KOPT-K1 (cell line): Measurements from ENCODE around the gene MROH7.

ENCODE experiments used
- H3K27ac ChIP-seq: fragments of 200-600 bp; sonication (generic); 2 replicates; pipeline ENCODE4 v1.5.1; 2016; ENCODE audit warnings: antibody characterized with exemption, mild to moderate bottlenecking, low read depth, low read length; ENCODE audit not compliant: poor library complexity, severe bottlenecking
- H3K36me3 ChIP-seq: fragments of 200-600 bp; sonication (generic); 2 replicates; pipeline ENCODE4 v1.5.1; 2017; ENCODE audit warnings: antibody characterized with exemption, mild to moderate bottlenecking, low read length, moderate library complexity; ENCODE audit not compliant: insufficient read depth
- H3K9me3 ChIP-seq: fragments of 200-600 bp; sonication (generic); 2 replicates; pipeline ENCODE4 v1.5.1; 2017; ENCODE audit warnings: antibody characterized with exemption, low read length, mild to moderate bottlenecking; ENCODE audit not compliant: insufficient read depth, poor library complexity, severe bottlenecking

The MROH7 gene

GRCh38 chr1:54711536-54711935, 70.0 kb downstream of the MROH7 start:
- H3K36me3 ChIP-seq: no peaks in the 10 kb centered on the region
- H3K27ac ChIP-seq: no peak overlapping the region
- H3K9me3 ChIP-seq: no peaks in the 10 kb centered on the region

GRCh38 chr1:54714881-54715492, 73.4 kb downstream of the MROH7 start:
- peaks cover 24% of the 10 kb centered on the region for H3K36me3 ChIP-seq
- H3K9me3 ChIP-seq: no peaks in the 10 kb centered on the region
- H3K27ac ChIP-seq: no peak overlapping the region

GRCh38 chr1:54715493-54716298, 74.1 kb downstream of the MROH7 start, which contains the start of gene TTC4:
TSS of gene TTC4 (plus strand) at chr1:54715861. CDS start at chr1:54715909, 48 bp downstream.
- Histone ChIP-seq H3K36me3 (peaks cover 31% of the 10 kb centered on the region), H3K9me3 (no peaks in the 10 kb centered on the region), H3K27ac (peak within 1 kb of the TSS; percentile 60)

GRCh38 chr1:54716299-54717047, 74.9 kb downstream of the MROH7 start:
- Histone ChIP-seq H3K9me3 (no peaks in the 10 kb centered on the region), H3K27ac (peak overlapping the region; percentile 60), H3K36me3 (peaks cover 39% of the 10 kb centered on the region)

- peaks cover 92% of the 10 kb centered on the region for H3K36me3 ChIP-seq
- H3K9me3 ChIP-seq: peaks cover 12% of the 10 kb centered on the region
Measured at GRCh38 chr1:54721719-54722118, 80.1 kb downstream of the MROH7 start.

GRCh38 chr1:54723985-54724384, 82.4 kb downstream of the MROH7 start:
- Histone ChIP-seq H3K9me3 (peaks cover 12% of the 10 kb centered on the region), H3K27ac (no peak overlapping the region), H3K36me3 (peaks cover 99% of the 10 kb centered on the region)

More at GRCh38 chr1:54721719-54722118, 80.1 kb downstream of the MROH7 start:
- no peak overlapping the region for H3K27ac ChIP-seq

GRCh38 chr1:54724771-54725170, 83.2 kb downstream of the MROH7 start:
- H3K27ac ChIP-seq: no peak overlapping the region
- H3K36me3 ChIP-seq: peaks cover 100% of the 10 kb centered on the region
- peaks cover 12% of the 10 kb centered on the region for H3K9me3 ChIP-seq

- peaks cover 12% of the 10 kb centered on the region for H3K9me3 ChIP-seq
- peaks cover 99% of the 10 kb centered on the region for H3K36me3 ChIP-seq
- no peak overlapping the region for H3K27ac ChIP-seq
Measured at GRCh38 chr1:54728027-54728426, 86.4 kb downstream of the MROH7 start.

GRCh38 chr1:54736685-54737084, 95.1 kb downstream of the MROH7 start:
- Histone ChIP-seq H3K27ac (no peak overlapping the region), H3K9me3 (no peaks in the 10 kb centered on the region), H3K36me3 (peaks cover 100% of the 10 kb centered on the region)

- Histone ChIP-seq H3K36me3 (peaks cover 100% of the 10 kb centered on the region), H3K9me3 (no peaks in the 10 kb centered on the region), H3K27ac (no peak overlapping the region)
Measured at GRCh38 chr1:54738244-54738643, 96.7 kb downstream of the MROH7 start.

- Histone ChIP-seq H3K27ac (no peak overlapping the region), H3K36me3 (peaks cover 78% of the 10 kb centered on the region), H3K9me3 (no peaks in the 10 kb centered on the region)
Measured at GRCh38 chr1:54741531-54741930, 99.9 kb downstream of the MROH7 start.

GRCh38 chr1:54742282-54742681, 100.7 kb downstream of the MROH7 start:
- Histone ChIP-seq H3K27ac (no peak overlapping the region), H3K36me3 (peaks cover 71% of the 10 kb centered on the region), H3K9me3 (no peaks in the 10 kb centered on the region)

GRCh38 chr1:54743416-54744226, 102.0 kb downstream of the MROH7 start:
- peaks cover 57% of the 10 kb centered on the region for H3K36me3 ChIP-seq
- no peak overlapping the region for H3K27ac ChIP-seq
- H3K9me3 ChIP-seq: no peaks in the 10 kb centered on the region

GRCh38 chr1:54744696-54745095, 103.1 kb downstream of the MROH7 start:
- no peak overlapping the region for H3K27ac ChIP-seq
- H3K9me3 ChIP-seq: no peaks in the 10 kb centered on the region
- H3K36me3 ChIP-seq: peaks cover 47% of the 10 kb centered on the region
